Measurements from ENCODE around the gene ETV1.

ETV1 gene

DNA sequence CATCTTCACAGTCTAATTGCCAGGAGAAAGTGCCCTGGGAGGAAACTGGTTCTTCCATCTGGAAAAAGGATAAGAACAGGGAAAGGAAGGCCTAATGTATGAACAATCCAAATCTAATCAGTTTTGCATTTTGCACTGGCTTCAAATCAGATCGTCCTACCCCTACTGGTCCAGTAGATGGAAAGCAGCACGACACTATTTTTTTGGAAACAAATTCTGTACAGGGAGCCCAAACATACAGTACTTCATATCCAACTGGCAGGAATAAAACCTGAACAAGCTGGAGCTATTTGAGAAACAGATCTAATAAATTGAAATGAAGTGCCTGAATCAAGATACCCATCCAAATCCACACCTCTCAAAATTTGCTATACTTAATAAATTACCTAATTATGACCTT is 36.5 kb downstream of the ETV1 start:
- no peak overlapping the region for H3K4me3 ChIP-seq (ENCODE audit: low read depth in 1 of 2, low read length in 2 of 2)
- no peaks in the 10 kb centered on the region for H3K36me3 ChIP-seq (ENCODE audit: insufficient read depth, low read length)
- no peak overlapping the region for H3K27ac ChIP-seq (ENCODE audit: low read depth, low read length)
- no peak overlapping the region for H3K9ac ChIP-seq (ENCODE audit: low read length)
- no peaks in the 10 kb centered on the region for H3K27me3 ChIP-seq (ENCODE audit: control insufficient read depth in 1 of 2, insufficient read depth in 2 of 2, low read length in 2 of 2)
- H3K4me1 ChIP-seq (ENCODE audit: insufficient read depth, low read length): no peaks in the 10 kb centered on the region
- H3K9me3 ChIP-seq (ENCODE audit: low read length): no peaks in the 10 kb centered on the region

GRCh38 chr7:13949939-13950338 is 39.5 kb downstream of the ETV1 start:
- Histone ChIP-seq H3K36me3 (ENCODE audit: insufficient read depth, low read length) (no peaks in the 10 kb centered on the region), H3K9me3 (ENCODE audit: low read length) (no peaks in the 10 kb centered on the region), H3K27ac (ENCODE audit: low read depth, low read length) (no peak overlapping the region), H3K4me3 (ENCODE audit: low read depth in 1 of 2, low read length in 2 of 2) (no peak overlapping the region), H3K27me3 (ENCODE audit: control insufficient read depth in 1 of 2, insufficient read depth in 2 of 2, low read length in 2 of 2) (no peaks in the 10 kb centered on the region), H3K4me1 (ENCODE audit: insufficient read depth, low read length) (no peaks in the 10 kb centered on the region), H3K9ac (ENCODE audit: low read length) (no peak overlapping the region)

DNA sequence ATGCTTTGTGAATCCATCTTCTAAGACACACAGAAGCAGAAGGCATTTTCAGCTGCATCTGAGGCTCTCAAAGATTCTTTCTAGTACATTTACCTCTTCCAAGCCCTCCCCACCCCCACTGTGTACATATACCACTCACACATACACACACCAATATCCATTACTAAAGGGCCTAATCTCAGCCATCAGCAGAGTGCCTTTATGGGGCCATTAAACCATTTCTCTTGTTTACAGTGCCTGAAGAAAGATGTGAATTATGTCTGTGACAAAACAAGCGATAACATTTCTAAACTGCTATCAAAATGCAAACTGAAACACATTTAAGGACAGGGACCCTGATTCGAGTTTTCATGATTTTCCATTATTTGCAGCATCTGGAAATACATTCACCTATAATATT is 40.0 kb downstream of the ETV1 start:
- Histone ChIP-seq H3K4me3 (ENCODE audit: low read depth in 1 of 2, low read length in 2 of 2) (no peak overlapping the region), H3K9ac (ENCODE audit: low read length) (no peak overlapping the region), H3K4me1 (ENCODE audit: insufficient read depth, low read length) (no peaks in the 10 kb centered on the region), H3K27me3 (ENCODE audit: control insufficient read depth in 1 of 2, insufficient read depth in 2 of 2, low read length in 2 of 2) (no peaks in the 10 kb centered on the region), H3K27ac (ENCODE audit: low read depth, low read length) (no peak overlapping the region), H3K36me3 (ENCODE audit: insufficient read depth, low read length) (no peaks in the 10 kb centered on the region), H3K9me3 (ENCODE audit: low read length) (no peaks in the 10 kb centered on the region)

DNA sequence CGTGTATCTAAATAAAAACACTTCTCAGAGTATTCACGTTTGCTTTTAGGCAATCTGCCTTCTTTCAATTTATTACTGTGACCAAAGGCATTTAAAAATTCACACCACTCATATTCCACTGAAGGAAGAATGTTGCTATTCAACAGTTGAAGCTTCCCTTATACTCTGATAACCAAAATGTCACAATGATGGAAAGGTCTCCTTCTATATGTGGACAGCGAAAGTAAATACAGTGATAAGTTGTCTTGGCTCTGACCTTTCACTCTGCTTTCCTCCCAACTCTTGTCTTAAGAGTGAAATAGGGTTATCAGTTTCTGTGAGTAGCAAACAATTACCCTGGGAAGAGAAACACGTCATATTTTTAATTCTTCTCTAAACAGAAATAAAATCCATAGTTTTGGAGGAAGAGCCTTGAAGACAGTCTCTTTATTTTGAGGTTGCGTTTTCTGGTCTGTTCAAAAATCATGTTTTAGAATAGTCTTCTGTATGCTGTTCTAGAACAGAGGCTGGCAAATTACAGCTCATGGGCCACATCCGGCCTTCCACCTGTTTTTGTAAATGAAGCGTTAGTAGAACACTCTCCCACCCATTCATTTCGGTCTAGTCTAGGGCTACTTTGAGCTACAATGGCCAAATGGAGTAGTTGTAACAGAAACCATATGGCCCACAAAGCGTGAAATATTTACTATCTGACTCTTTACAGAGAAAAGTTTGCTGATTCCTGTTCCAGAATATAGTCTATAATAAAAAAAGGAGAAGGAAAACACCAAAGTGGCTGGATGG is 41.3 kb downstream of the ETV1 start:
- Histone ChIP-seq H3K9me3 (ENCODE audit: low read length) (no peaks in the 10 kb centered on the region), H3K4me1 (ENCODE audit: insufficient read depth, low read length) (no peaks in the 10 kb centered on the region), H3K27me3 (ENCODE audit: control insufficient read depth in 1 of 2, insufficient read depth in 2 of 2, low read length in 2 of 2) (no peaks in the 10 kb centered on the region), H3K4me3 (ENCODE audit: low read depth in 1 of 2, low read length in 2 of 2) (no peak overlapping the region), H3K36me3 (ENCODE audit: insufficient read depth, low read length) (no peaks in the 10 kb centered on the region), H3K27ac (ENCODE audit: low read depth, low read length) (no peak overlapping the region), H3K9ac (ENCODE audit: low read length) (no peak overlapping the region)

DNA sequence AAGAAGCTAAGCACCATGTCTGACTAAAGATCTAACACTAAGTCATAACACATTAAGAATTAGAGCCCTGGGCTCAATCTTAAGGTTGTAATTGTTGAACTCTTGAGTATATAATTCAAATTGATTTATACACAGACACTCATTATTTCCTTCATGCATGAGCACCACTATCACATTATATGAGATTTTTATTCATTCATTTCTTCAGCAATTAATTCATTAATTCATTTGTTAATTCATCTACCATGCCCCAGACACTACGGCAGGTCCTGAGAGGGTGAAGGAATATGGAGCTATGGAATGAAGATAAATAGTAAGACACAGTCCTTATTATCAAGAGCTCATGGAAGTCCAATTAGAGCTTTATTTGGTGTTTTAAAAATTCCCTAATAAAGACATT is 41.9 kb downstream of the ETV1 start:
- Histone ChIP-seq H3K27me3 (ENCODE audit: control insufficient read depth in 1 of 2, insufficient read depth in 2 of 2, low read length in 2 of 2) (no peaks in the 10 kb centered on the region), H3K4me3 (ENCODE audit: low read depth in 1 of 2, low read length in 2 of 2) (no peak overlapping the region), H3K9ac (ENCODE audit: low read length) (no peak overlapping the region), H3K9me3 (ENCODE audit: low read length) (no peaks in the 10 kb centered on the region), H3K4me1 (ENCODE audit: insufficient read depth, low read length) (no peaks in the 10 kb centered on the region), H3K27ac (ENCODE audit: low read depth, low read length) (no peak overlapping the region), H3K36me3 (ENCODE audit: insufficient read depth, low read length) (no peaks in the 10 kb centered on the region)

GRCh38 chr7:13946181-13946580 is 43.3 kb downstream of the ETV1 start:
- no peaks in the 10 kb centered on the region for H3K36me3 ChIP-seq (ENCODE audit: insufficient read depth, low read length)
- H3K4me1 ChIP-seq (ENCODE audit: insufficient read depth, low read length): no peaks in the 10 kb centered on the region
- no peaks in the 10 kb centered on the region for H3K9me3 ChIP-seq (ENCODE audit: low read length)
- H3K4me3 ChIP-seq (ENCODE audit: low read depth in 1 of 2, low read length in 2 of 2): no peak overlapping the region
- no peak overlapping the region for H3K9ac ChIP-seq (ENCODE audit: low read length)
- no peaks in the 10 kb centered on the region for H3K27me3 ChIP-seq (ENCODE audit: control insufficient read depth in 1 of 2, insufficient read depth in 2 of 2, low read length in 2 of 2)
- H3K27ac ChIP-seq (ENCODE audit: low read depth, low read length): no peak overlapping the region

DNA sequence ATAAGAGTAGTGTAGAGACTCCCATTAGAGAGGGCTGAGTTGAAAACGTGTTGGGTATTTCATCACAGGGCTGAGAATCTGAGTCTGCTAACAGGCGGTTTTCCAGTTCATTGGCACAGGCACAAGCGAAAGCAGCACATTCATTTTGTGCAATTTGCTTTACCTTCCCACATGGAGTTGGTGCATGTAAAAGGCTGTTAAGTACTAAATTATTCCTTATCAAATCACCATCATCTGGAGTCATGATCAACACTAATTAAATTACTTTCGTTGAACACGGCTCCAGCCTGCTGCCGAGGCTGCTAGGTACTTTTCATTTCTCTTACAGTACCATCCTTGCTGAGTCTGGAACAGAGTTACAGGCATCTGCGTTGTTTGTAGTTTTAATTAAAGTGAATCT is 43.8 kb downstream of the ETV1 start:
- Histone ChIP-seq H3K9ac (ENCODE audit: low read length) (no peak overlapping the region), H3K4me3 (ENCODE audit: low read depth in 1 of 2, low read length in 2 of 2) (no peak overlapping the region), H3K4me1 (ENCODE audit: insufficient read depth, low read length) (no peaks in the 10 kb centered on the region), H3K27me3 (ENCODE audit: control insufficient read depth in 1 of 2, insufficient read depth in 2 of 2, low read length in 2 of 2) (no peaks in the 10 kb centered on the region), H3K9me3 (ENCODE audit: low read length) (no peaks in the 10 kb centered on the region), H3K27ac (ENCODE audit: low read depth, low read length) (no peak overlapping the region), H3K36me3 (ENCODE audit: insufficient read depth, low read length) (no peaks in the 10 kb centered on the region)

DNA sequence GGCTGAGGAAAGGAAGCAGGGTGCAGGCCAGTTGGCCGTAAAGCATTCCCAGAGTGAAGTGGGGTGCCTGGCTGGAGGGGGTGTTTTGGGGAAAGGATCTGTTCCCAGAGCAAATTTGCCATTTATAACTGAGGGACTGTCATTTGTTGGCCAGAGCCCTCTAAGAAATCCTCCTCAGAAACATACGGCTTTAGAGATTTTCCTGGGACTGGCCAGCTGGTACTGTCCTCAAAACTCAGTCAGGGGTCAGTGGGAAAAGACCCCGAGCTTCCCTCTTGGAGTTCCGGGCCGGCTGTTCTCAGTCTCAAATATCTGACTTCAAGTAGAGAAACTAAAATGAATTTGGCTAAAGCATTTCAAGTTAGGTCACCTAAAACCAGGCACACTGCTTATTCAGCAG is 55.9 kb downstream of the ETV1 start:
- Histone ChIP-seq H3K4me1 (ENCODE audit: insufficient read depth, low read length) (peaks cover 5% of the 10 kb centered on the region), H3K9ac (ENCODE audit: low read length) (no peak overlapping the region), H3K27me3 (ENCODE audit: control insufficient read depth in 1 of 2, insufficient read depth in 2 of 2, low read length in 2 of 2) (no peaks in the 10 kb centered on the region), H3K4me3 (ENCODE audit: low read depth in 1 of 2, low read length in 2 of 2) (no peak overlapping the region), H3K9me3 (ENCODE audit: low read length) (no peaks in the 10 kb centered on the region), H3K36me3 (ENCODE audit: insufficient read depth, low read length) (no peaks in the 10 kb centered on the region), H3K27ac (ENCODE audit: low read depth, low read length) (no peak overlapping the region)

- Histone ChIP-seq H3K4me3 (ENCODE audit: low read depth in 1 of 2, low read length in 2 of 2) (no peak overlapping the region), H3K9ac (ENCODE audit: low read length) (no peak overlapping the region), H3K27ac (ENCODE audit: low read depth, low read length) (no peak overlapping the region)
These were observed 56.4 kb downstream of the ETV1 start for GRCh38 chr7:13933091-13933490.

GRCh38 chr7:13932131-13932530 is 57.3 kb downstream of the ETV1 start:
- Histone ChIP-seq H3K36me3 (ENCODE audit: insufficient read depth, low read length) (no peaks in the 10 kb centered on the region), H3K27ac (ENCODE audit: low read depth, low read length) (no peak overlapping the region), H3K9ac (ENCODE audit: low read length) (no peak overlapping the region), H3K4me3 (ENCODE audit: low read depth in 1 of 2, low read length in 2 of 2) (no peak overlapping the region), H3K4me1 (ENCODE audit: insufficient read depth, low read length) (peaks cover 5% of the 10 kb centered on the region), H3K9me3 (ENCODE audit: low read length) (no peaks in the 10 kb centered on the region), H3K27me3 (ENCODE audit: control insufficient read depth in 1 of 2, insufficient read depth in 2 of 2, low read length in 2 of 2) (no peaks in the 10 kb centered on the region)

More at GRCh38 chr7:13933091-13933490, 56.4 kb downstream of the ETV1 start:
- H3K36me3 ChIP-seq (ENCODE audit: insufficient read depth, low read length): no peaks in the 10 kb centered on the region
- H3K27me3 ChIP-seq (ENCODE audit: control insufficient read depth in 1 of 2, insufficient read depth in 2 of 2, low read length in 2 of 2): no peaks in the 10 kb centered on the region
- H3K9me3 ChIP-seq (ENCODE audit: low read length): no peaks in the 10 kb centered on the region
- peaks cover 5% of the 10 kb centered on the region for H3K4me1 ChIP-seq (ENCODE audit: insufficient read depth, low read length)

DNA sequence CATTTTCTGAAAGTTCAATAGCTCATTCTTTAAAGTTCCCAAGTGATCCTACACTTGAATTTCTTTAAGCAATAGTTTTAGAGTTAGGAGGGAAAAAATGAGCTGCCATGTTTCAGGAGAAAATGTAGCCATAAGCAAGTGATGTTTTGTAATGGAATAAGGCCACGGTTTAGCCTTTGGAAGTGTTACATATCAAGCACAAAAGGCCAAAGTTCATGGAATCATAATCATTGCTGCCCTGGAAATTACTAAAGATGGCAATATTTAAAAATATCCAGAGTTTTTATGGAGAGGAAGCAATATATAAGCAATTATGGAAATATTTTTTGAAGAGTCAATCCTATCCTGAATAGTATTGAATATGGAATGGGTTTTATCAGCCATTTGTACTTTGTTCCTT is 68.4 kb downstream of the ETV1 start:
- Histone ChIP-seq H3K27me3 (ENCODE audit: control insufficient read depth in 1 of 2, insufficient read depth in 2 of 2, low read length in 2 of 2) (no peaks in the 10 kb centered on the region), H3K27ac (ENCODE audit: low read depth, low read length) (no peak overlapping the region), H3K4me1 (ENCODE audit: insufficient read depth, low read length) (no peaks in the 10 kb centered on the region), H3K36me3 (ENCODE audit: insufficient read depth, low read length) (no peaks in the 10 kb centered on the region), H3K9ac (ENCODE audit: low read length) (no peak overlapping the region), H3K4me3 (ENCODE audit: low read depth in 1 of 2, low read length in 2 of 2) (no peak overlapping the region), H3K9me3 (ENCODE audit: low read length) (no peaks in the 10 kb centered on the region)

DNA sequence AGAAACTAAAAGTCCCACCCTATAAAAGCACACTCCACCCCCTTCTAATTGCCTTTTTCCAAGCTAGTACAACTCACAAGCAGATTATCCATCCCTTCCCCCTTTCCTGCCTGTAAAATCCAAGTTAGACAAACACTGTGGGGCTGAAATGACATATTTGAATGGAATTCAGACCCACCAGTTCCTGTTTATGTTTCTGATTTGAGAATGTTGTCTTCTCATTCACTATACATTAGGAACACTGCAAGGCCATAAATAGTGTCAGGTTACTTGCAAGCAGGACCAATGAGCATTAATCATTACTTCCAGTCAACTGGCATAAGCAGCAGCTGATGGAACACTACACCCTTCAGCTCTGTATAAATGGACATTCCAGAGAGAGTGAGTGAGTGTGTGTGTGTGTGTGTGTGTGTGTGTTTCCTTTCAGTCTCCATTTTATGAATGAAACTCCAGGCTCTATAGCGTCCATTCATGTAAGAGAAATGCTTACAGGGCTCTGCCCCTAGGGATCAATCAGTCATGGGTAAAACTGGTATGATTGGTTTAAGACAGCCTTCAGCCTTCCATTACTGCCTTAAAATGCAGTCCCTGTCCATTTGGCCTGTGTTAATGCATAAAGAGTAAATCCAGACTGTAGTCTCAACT is 69.3 kb downstream of the ETV1 start:
- Histone ChIP-seq H3K9me3 (ENCODE audit: low read length) (no peaks in the 10 kb centered on the region), H3K4me3 (ENCODE audit: low read depth in 1 of 2, low read length in 2 of 2) (no peak overlapping the region), H3K4me1 (ENCODE audit: insufficient read depth, low read length) (no peaks in the 10 kb centered on the region), H3K36me3 (ENCODE audit: insufficient read depth, low read length) (no peaks in the 10 kb centered on the region), H3K27ac (ENCODE audit: low read depth, low read length) (no peak overlapping the region), H3K27me3 (ENCODE audit: control insufficient read depth in 1 of 2, insufficient read depth in 2 of 2, low read length in 2 of 2) (no peaks in the 10 kb centered on the region), H3K9ac (ENCODE audit: low read length) (no peak overlapping the region)
